Activated CD4-positive, alpha-beta T cell treated with anti-CD3 and anti-CD28 coated beads, Interleukin-2, amount 50 U/mL, for 4 hours (primary cell): ENCODE measurements around the gene KAZN.

Experiments used
- DNase-seq, 2 experiments: peaks; one replicate each; pipeline ENCODE4 v3.0.0-alpha.2; 2020

The KAZN gene

DNA sequence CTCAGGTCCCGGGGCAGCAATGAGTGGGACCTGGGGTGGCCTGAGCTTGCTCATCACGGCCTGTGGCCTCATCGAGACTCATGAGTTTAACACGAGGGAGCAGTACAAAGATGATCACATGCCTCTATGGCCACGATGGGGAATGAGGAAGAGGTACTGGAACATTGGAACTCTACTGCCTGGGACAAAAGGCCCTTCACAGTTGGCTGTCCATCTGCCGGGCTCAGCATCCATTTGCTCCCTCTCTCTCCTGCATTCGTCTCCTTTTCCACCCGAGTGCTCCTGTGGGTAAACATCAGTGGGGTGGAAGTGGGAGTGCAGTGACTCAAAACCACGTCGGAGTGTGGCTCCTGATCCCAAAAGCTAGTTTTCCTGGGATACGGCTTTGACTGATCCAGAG, 124.9 kb downstream of the KAZN start:
- DNase-seq, result no peak

DNA sequence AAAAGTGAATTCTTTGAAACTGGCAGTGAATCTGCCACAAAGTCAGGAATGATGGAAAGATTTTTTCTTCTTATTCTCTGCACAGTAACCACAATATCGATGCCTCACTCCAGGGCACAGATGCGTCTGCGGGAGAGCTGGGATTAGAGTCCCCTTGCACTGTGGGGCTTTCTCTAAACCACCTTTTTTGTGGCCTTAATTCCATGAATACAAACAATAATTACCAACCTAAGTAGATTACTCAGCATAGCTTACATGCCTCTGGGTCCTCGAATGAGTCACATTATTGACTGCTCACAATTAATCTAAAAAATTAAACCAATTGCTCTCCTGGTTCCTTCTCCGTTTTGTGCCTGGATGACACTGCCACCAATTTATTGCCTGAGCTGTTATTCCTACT, 125.8 kb downstream of the KAZN start:
- DNase-seq, result no peak

DNA sequence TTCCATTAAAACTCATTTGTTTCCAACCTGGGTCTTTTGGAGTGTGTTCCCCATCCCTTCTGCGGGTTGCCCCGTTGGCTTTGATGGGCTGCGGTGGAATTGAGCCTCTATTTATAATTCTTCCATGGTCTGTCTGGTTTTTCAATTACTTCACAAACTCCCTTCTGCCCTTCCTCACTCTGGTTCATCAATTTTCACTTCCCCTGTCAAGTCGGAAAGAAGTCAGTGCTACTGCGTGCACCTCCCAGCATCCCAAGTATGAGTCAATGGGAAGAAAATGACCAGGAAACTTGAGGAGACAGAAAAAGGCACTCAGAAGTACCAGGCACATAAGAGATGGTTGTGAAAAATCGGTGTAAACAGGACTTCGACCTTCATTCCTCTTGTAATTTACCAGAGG, 126.2 kb downstream of the KAZN start:
- no peak for DNase-seq

DNA sequence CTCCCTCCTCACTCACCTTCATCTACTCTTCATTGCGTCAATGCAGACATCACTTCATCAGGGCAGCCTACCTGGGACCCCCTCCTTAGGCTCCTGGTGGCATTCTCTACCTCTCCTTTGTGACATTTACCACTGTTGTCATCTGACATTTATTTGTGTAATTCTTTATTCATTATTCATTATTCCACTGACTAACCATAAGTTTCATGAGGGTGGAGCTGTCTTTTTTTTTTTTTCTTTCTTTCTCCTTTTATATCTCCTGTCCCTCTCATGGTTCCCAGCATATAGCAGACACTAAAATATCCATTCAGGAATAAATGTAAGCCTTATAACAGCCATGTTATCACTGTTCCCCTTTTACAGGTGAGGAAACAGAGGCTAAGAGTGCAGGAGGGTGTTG, 126.8 kb downstream of the KAZN start:
- no peak for DNase-seq

DNA sequence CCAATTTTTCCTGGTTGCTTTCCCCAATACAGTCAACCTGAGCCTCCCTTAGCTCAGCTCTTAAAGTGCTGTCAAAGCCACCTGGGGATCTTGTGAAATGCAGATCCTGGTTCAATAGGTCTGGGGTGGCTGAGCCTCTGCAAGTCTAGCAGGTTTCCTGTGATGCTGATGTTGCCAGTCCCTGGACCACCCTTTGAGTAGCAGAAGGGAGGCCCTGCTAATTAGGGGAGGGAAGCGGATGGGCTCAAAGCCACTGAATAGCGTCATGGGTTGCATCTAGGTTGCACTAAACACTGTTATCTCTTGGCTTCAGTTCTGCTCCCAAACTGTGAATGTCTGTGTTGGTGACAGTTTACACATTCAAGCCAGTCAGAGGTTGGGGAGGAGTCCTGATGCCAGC, 127.2 kb downstream of the KAZN start:
- DNase-seq, result no peak

DNA sequence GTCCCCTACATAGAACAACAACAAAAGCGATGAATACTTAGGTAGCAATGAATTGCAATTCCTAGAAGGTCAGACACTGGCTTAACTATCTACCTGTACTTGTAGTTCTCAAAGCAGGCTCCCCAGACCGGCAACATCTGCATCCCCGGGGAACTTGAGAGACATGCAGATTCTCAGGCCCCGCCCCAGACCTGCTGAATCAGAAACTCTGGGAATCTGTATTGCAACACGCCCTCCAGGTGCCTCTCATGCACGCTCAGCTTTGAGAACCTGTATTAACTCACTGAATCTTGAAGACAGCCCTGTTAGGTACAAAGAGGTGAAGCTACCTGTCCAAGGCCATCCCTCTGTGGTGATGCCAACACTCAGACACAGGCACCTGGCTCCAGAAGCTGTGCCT, 128.1 kb downstream of the KAZN start:
- no peak for DNase-seq

DNA sequence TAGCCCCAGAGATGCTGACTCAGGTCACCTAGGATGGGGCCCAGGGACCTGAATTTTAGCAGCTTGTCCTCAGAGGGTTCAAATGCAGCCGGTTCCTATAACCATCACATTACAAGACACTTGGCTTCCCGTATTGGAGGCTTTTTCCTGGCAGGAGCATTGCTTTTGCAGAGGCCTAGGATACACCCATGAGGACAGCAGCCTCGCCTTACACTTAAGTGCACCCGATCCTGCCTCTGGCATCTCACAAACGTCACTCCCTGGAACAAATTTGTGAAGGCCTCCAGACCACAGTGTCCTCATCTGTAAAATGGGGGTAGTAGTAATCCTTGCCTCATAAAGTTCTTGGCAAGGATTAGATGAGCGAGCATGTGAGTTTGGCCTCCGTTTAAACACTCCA, 130.0 kb downstream of the KAZN start:
- no peak for DNase-seq

DNA sequence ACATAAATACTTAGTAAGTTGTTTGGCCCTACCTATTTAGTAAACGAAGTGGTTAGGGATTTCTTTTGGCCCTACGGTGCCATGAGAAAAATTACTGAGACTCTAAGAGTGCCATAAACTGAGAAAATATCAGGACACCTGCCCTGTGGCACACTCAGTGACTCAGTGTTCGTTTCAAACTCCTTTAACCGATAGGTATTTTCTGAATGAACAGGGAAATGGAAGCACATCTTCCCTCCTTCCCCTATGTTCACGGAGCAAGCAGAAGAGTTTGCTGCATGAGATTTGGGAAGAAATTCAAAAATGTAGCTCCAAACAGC, 134.2 kb downstream of the KAZN start:
- DNase-seq, result no peak

DNA sequence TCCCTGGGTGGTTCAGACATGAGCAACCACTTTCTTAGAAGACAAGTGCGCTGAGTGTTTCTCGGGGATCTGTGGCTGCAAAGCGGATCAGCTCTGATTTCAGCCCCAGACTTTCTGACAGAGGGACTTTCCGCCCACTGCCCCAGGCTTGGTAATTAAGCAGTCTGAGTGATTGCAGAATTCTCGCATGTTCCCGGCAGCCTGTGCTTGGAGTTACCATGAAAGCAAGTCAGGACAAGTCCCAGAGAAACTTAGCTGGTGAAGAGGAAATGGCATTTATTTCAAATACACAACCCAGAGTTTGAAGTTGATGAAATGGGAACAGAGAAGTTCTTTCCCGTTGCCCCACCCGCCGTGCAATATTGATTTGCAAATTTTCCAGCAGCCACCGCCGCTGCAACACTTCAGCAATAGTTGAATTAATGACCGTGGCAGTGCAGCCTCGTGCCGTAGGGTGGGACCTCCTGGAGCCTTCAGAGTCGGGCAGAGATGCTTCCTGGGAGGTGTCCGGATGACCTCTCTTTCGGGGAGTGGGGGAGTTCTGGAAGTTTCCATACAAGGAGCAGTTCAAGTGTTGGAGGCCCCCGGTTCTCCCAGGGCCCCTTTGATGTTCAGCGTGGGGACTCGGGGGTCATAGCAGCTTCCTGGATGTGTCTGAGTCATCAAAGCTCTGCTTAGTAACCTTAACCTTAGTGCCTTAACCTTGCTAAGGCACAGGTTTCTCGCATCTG, 134.7 kb downstream of the KAZN start:
- no peak for DNase-seq

DNA sequence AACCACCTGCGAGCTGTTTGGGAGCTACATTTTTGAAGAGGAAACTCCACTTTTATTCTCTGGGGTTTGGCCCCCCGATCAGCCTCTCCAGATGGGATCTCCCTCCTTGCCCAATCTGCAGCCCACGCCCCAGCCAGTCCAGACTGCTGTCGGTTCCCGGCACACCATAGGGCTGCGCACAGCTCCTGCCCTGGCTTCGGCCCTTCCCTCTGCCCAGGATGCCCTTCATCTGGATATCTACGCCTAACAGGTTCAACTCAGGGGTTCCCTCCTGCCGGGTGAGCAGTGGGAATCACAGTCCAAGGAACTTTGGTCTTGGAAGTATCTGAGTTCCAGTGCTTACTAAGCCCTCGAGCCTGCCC, 135.3 kb downstream of the KAZN start:
- DNase-seq, result no peak

DNA sequence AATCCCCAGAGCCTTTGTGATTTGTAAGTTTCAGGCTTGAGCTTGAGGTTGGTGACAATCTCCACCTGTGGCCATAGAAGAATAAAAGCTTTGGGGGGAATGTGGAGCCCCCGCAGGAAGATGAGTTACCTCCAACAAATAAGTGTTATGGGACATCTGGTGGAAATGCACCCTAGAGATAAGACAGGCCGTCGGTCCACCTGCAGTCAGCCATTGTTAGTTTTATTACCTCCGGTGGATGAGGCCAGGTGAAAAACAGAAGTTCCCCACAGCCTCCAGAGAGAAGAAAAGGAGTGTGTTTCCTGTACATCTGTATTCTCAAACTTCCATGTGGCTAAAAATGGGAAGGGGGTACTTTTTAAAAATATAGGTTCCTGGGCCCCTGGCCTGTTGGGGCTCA, 137.4 kb downstream of the KAZN start:
- DNase-seq, result no peak

DNA sequence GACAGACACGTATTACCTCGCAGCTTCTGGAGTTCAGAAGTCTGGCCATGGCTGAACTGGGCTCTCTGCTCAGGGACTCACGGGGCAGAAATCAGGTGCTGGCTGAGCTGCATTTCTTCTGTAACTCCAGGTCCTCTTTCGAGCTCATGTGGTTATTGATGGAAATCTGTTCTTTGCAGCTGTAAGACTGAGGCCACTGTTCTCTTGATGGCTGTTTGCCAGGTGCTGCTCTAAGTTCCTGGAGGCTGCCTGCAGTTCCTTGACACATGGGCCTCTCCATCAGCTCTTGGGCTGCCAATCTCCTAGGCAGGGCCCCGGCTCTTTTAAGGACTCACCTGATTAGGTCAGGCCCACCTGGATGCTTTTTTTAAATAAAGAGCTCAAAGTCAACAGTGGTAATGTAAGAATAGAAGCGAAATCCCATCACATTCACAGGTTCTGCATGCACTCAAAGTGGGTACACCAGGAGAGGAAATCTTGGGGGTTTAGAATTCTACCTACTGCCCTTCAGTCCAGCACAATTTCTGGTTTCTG, 139.1 kb downstream of the KAZN start:
- DNase-seq, result no peak

DNA sequence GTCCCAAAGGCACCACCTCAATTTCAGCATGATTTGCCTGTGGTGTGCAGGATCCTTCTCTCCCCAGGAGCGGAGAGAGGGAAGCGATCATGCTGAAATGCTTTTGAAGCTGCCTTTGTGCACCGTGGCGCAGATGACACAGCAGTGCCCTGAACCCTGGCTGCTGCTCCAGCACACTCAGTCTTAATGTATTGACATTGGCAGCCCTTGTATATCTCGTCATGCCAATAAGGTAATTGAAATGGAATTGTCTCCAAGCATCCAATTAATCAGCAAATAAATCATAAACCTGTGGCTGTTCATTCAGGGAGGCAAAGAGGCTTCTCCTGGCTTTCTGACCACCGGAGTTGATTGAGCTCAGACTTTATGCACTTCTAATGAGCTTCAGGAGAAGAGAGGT, 139.8 kb downstream of the KAZN start:
- DNase-seq, result no peak

DNA sequence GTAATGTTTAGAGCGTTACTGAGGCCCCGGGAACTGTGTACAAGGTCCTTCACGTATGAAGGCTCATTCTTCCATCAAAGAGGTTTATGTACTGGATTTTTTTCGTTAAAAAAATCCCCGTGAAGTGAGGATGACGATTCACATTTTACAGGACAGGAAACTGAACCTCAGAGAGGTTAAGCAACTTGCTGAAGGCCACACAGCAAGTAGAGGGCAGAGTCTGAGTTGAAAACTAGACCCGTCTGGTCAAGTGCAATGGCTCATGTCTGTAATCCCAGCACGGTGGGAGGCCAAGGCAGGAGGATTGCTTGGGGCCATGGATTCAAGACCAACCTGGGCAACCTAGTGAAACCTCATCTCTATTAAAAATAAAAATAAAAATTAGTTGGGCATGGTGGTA, 140.2 kb downstream of the KAZN start:
- DNase-seq, result no peak

DNA sequence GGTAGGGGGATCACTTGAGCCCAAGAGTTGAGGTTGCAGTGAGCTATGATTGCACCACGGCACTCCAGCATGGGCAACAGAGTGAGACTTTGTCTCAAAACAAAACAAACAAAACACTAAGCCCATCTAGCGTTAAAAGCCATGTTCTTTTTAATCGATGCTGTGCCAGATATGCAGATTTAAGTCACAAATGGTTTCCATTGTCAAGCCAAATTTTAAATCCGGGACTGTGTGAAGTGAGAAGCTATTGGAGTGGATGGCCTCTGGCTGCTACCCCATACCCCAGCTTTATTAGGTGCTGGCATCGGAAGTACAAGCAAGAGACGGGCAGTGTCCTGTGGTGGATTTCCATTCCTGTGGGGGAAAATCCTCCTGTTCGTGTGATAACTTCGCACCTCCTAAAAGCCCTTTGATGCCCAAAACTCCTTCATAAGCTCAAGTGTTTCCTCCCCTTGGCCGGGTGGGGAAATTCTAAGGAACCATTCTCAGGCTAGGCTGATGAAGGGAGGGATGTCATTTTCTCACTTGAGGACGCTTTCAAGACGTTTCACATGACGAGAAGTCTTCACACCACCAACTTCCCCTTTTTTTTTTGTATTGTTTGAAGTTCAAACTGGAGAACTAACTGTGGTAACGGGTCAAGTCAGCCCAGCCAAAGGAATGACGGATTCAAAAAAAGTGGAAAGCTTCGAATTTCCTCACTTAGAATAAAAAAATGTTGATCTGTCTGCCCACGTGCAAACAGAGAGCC, 140.8 kb downstream of the KAZN start:
- no peak for DNase-seq

DNA sequence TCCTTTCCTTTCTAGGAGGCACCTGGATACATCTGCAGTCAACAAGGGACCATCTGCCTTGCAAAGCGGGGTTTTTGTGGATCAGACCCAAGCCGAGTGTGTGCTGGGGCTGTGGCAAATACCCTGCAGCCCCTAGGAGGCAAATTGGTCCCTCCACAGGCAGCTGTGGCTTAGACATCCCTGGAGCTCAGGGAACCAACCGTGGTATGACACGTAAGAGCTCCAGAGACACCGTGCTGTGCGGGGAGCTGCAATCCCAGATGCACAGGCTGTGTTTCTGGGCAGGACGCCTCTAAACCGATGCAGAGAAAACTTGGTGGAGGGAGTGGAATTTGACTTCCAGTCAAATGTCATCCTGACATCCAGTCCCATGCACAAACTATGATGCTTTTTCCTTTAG, 141.5 kb downstream of the KAZN start:
- no peak for DNase-seq

DNA sequence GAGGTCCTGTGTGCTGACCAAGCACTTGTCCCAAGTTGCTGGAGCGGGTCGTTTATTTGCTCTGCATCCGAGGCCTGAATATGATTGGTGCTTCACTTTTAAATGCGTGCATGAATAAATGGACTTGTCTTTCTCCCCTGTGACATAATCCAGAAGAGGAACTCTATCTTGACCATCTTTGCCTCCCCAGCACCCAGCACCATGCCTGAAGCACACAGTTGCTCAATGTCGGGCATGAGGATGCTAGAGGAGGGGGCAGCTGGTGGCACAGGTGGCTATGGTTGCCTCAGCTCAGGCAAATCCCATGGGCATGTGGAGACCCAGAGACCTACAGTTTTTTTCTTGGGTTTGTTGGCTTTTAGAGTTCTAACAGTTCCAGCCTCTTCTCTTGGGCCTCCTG, 142.6 kb downstream of the KAZN start:
- no peak for DNase-seq

DNA sequence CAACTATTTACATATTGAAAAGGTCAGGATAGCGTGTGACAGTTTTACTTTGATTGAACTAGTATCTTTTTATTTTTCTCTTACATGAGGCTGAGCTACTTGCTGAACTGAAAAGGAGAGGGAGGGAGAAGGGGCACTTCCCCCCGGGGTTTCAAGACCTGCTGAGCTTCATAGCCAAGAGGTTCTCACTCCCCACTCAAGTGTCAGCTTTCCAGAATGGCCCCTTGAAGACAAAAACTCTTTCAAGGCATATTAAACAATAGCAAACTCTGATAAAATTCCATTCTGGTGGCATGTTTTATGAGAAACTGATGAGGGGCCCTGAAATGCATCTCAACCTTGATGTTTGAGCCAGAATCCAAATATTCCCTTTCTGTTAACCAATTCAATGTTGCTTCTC, 143.0 kb downstream of the KAZN start:
- no peak for DNase-seq

DNA sequence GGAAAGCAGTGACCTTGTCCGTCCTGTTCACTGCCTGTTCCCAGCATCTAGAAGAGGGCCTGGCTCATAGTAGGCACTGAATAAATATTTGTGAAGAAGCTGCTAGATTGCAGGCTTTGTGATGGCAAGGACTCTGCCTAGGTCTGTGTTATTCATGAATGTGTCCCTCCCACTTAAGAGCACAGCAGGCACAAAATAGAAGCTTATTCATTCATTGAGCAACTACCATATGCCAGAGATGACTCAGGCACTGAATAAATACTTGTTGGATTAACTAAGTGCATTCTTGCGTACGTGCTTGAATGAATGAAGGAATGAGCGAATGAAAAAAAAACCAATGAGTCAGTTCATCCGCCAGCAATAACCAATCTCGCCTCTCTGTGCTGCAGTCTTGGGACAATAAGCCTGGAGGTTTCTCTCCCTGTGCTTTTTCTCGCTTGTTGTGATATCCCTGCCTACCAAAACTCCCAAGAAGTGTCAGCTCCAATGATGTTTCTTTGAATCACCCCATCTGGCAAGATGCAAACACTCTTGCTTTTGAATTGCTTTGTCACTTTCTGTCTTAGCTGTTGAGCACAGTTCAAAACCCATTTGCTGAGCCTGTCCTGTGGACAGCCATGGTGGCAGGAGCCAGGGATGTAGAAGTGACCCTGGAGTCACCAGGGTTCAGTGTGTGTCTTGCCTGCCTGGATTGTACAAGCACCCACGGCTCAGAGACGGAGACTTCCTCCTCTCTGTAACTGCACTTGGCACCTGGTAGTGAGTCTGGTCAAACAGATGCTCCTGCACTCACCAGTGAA, 143.9 kb downstream of the KAZN start:
- DNase-seq, result no peak

DNA sequence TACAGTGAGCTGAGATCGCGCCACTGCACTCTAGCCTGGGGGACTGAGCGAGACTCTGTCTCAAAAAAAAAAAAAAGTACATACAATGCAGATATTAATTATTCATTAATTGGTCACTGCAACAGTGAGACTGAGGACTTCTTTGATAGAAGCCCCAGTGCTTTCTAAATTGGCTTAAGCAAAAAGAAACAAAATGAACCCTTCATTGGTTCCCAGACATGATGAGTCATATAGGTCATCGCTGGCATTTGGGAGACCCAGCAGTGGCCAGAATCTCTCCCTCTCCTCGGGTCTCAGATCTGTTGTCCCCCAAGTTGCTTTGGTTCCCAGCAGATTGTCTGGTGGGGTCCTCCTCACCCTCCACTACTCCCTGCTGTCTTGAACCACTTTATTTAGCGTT, 144.9 kb downstream of the KAZN start:
- no peak for DNase-seq

DNA sequence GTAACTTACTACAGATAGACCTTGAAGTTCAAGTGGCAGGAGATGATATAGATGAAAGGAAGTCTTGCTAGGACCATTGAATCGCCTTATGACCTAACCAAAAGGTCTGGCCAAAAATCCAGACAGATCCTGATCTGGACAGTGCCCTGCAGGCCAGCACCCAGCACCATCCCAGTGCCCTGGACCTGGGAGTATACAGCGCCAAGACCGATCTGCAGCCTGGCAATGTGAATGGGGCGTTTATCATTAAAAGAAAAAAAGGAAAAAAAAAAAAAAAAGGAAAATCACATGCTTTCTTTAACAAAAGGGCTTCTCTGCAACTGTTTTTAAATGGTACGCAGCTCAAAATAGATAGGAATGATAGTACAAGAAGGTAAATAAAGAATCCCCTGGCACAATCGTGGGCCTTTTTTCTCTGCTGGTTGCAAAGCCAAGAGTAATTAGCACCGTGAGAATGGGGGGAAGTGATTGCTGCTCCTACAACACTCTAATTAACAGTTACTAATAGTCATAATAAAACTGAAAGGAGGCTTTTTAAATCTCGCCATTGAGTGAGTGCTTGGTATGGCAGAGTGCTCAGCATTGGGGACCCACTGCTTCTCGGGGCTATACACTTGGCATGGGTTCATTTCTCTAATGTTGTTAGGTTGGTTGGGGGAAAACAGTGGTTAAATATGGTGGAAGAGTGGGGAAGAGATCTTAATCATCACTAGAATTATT, 146.7 kb downstream of the KAZN start:
- no peak for DNase-seq

DNA sequence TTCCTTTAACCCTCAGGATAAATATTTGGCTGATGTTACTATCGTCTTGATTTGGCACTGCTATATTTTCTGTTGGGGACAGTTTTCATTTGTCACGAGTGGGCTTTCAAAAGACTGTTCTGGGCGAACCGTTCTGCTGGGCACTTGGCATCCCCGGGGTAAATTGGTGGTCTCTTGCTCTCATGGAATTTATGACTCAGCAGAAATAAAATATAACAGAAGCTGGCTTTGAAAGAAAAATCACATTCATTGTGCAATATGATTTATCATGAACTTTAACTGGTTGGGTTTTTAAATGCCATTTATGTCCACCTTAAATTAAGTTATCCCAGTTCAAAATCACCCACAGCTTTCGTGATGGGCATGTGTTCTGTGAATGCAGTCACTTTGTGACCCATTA, 147.3 kb downstream of the KAZN start:
- DNase-seq, result no peak

DNA sequence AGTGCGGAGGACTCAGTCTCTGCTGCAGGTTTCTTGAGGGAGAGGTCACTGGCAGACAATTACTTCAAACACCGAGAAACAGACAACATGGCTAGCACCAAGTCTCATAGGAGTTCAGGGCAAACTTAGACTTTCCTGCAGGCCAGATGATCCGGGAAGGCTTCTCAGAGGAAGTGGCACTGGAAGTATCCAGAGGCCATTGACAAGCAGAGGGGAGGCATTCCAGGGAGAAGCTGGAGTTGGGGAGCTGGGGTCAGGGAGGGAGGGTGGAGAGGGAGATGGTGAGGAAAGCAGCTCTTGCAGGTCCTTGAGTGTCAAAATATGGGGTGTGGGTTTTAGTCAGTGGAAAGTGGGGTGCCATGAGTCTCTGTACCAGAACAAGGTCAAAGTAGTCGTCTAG, 147.9 kb downstream of the KAZN start:
- DNase-seq, result no peak
